ENCODE results near the gene GOSR2. TPM values are rescaled to one million over a fixed set of nuclear protein-coding genes. Genes with fewer than 3 reads are reported as not detected.

The GOSR2 gene
- total and polyA plus RNA-seq, 2 of the 13 experiments (the other 11 are each of a cell fraction or from before 2014, with no cell fraction given), result 61.5 to 63.9 TPM

DNA sequence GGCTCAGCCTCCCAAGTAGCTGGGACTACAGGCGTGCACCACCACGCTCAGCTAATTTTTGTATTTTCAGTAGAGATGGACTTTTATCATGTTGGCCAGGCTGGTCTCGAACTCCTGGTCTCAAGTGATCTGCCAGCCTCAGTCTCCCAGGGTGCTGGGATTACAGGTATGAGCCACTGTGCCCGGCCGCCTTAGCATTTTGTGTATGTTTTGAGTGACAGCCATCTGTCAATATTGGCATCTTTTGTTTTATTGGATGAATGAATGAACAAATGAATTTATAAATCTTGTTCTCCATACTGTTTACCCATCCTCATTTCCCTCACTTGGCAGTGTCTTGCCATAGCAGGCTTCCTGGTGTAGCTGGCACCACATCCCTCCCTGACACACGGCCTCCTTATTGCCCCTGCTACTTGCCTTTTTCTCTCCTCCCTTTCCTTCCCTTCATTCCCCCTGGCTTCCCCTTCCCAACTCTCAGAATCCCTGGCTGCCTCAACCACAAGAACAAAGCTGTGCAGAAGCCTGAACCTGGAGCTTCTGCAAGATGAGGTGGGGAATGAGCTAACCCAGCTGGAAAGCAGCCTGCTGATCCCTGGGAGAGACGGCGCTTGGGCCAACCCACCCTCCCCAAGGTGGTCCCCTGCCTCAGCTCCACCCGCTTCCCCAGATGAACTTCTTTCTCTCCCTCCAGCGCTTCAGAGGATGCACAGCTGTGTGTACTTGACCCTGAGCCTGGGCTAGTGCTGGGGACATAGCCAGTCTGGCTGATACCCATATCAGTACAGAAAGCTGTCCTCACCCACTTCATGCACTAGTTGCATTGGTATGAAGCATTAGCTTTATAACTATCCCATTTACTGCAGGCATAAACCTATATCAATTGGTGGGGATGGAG, 37.3 kb upstream of the GOSR2 start:
- ATAC-seq (no peak), DNase-seq (ENCODE audit: low spot score) (no peak), FAIRE-seq (no peak)
- Histone ChIP-seq H3K79me2 (ENCODE audit: insufficient read depth, low read length) (no peaks in the 10 kb centered on the region), H3K4me2 (ENCODE audit: low read depth, low read length) (no peak overlapping the region), H3K27ac (ENCODE audit: extremely low read length, insufficient read depth, low read length) (no peak overlapping the region), H3K9me3 (ENCODE audit: low read length) (no peaks in the 10 kb centered on the region), H3K4me1 (ENCODE audit: insufficient read depth, low read length) (peaks cover 28% of the 10 kb centered on the region), H4K20me1 (ENCODE audit: insufficient read depth, low read length) (no peaks in the 10 kb centered on the region), H3K36me3 (replicated peaks in 1 of 2; ENCODE audit: control insufficient read depth in 1 of 2, insufficient read depth in 2 of 2, low read length in 2 of 2) (no peaks in the 10 kb centered on the region), H2AFZ (ENCODE audit: low read length) (no peak overlapping the region), H3K27me3 (ENCODE audit: control insufficient read depth in 1 of 2, insufficient read depth in 2 of 2, low read length in 2 of 2) (peaks cover 1 to 38% of the 10 kb centered on the region in 2 experiments; a peak in 3 of 5 replicates), H3K4me3 (replicated peaks in 1 of 3; ENCODE audit: insufficient read depth in 1 of 3, low read depth in 2 of 3, low read length in 3 of 3) (no peak overlapping the region), H3K9ac (ENCODE audit: insufficient read depth, low read depth, low read length) (no peak overlapping the region)
- intact Hi-C loops (cut with micrococcal nuclease; ENCODE audit: unreplicated experiment), result no loop called here
- no TSS peak for BruUV-seq (replicated peaks)
- POLR2A ChIA-PET, result no interaction called here
- CTCF ChIA-PET (ENCODE audit: low intra/inter-chr PET ratio, low total read pairs), result no interaction called here
- in situ Hi-C loops (cut with HindIII; ENCODE audit: extremely low pct_ligation_motif_present, low pct_unique_long_range_greater_than_20kb), result no loop called here
- 56% methylated on average over 10 of the region's 10 CpGs for WGBS (ENCODE audit: low lambda C conversion rate)
- no peak for TF ChIP-seq ZNF224 (CRISPR knock-in tag; IDR thresholded peaks at IDR 0.05)
- TF ChIP-seq TSC22D2 (CRISPR knock-in tag; IDR thresholded peaks at IDR 0.05; ENCODE audit: borderline replicate concordance), result no peak
- TF ChIP-seq ZNF773 (CRISPR knock-in tag; IDR thresholded peaks at IDR 0.05; ENCODE audit: borderline replicate concordance), result no peak
- TF ChIP-seq ZNF205 (CRISPR knock-in tag; IDR thresholded peaks at IDR 0.05), result no peak
- TF ChIP-seq, protein P1, sequence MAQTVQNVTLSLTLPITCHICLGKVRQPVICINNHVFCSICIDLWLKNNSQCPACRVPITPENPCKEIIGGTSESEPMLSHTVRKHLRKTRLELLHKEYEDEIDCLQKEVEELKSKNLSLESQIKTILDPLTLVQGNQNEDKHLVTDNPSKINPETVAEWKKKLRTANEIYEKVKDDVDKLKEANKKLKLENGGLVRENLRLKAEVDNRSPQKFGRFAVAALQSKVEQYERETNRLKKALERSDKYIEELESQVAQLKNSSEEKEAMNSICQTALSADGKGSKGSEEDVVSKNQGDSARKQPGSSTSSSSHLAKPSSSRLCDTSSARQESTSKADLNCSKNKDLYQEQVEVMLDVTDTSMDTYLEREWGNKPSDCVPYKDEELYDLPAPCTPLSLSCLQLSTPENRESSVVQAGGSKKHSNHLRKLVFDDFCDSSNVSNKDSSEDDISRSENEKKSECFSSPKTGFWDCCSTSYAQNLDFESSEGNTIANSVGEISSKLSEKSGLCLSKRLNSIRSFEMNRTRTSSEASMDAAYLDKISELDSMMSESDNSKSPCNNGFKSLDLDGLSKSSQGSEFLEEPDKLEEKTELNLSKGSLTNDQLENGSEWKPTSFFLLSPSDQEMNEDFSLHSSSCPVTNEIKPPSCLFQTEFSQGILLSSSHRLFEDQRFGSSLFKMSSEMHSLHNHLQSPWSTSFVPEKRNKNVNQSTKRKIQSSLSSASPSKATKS (CRISPR knock-in tag; IDR thresholded peaks at IDR 0.05), result no peak
- no peak for TF ChIP-seq NAIF1 (CRISPR knock-in tag; IDR thresholded peaks at IDR 0.05; ENCODE audit: borderline replicate concordance)
- TF ChIP-seq, protein P2, sequence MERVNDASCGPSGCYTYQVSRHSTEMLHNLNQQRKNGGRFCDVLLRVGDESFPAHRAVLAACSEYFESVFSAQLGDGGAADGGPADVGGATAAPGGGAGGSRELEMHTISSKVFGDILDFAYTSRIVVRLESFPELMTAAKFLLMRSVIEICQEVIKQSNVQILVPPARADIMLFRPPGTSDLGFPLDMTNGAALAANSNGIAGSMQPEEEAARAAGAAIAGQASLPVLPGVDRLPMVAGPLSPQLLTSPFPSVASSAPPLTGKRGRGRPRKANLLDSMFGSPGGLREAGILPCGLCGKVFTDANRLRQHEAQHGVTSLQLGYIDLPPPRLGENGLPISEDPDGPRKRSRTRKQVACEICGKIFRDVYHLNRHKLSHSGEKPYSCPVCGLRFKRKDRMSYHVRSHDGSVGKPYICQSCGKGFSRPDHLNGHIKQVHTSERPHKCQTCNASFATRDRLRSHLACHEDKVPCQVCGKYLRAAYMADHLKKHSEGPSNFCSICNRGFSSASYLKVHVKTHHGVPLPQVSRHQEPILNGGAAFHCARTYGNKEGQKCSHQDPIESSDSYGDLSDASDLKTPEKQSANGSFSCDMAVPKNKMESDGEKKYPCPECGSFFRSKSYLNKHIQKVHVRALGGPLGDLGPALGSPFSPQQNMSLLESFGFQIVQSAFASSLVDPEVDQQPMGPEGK (CRISPR knock-in tag; IDR thresholded peaks at IDR 0.05), result no peak
- TF ChIP-seq, protein P3, sequence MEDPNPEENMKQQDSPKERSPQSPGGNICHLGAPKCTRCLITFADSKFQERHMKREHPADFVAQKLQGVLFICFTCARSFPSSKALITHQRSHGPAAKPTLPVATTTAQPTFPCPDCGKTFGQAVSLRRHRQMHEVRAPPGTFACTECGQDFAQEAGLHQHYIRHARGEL (CRISPR knock-in tag; IDR thresholded peaks at IDR 0.05), result no peak
- no peak for TF ChIP-seq DPF2 (CRISPR knock-in tag; IDR thresholded peaks at IDR 0.05; ENCODE audit: borderline replicate concordance, low read depth)
- TF ChIP-seq, protein P4, sequence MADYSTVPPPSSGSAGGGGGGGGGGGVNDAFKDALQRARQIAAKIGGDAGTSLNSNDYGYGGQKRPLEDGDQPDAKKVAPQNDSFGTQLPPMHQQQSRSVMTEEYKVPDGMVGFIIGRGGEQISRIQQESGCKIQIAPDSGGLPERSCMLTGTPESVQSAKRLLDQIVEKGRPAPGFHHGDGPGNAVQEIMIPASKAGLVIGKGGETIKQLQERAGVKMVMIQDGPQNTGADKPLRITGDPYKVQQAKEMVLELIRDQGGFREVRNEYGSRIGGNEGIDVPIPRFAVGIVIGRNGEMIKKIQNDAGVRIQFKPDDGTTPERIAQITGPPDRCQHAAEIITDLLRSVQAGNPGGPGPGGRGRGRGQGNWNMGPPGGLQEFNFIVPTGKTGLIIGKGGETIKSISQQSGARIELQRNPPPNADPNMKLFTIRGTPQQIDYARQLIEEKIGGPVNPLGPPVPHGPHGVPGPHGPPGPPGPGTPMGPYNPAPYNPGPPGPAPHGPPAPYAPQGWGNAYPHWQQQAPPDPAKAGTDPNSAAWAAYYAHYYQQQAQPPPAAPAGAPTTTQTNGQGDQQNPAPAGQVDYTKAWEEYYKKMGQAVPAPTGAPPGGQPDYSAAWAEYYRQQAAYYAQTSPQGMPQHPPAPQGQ (CRISPR knock-in tag; IDR thresholded peaks at IDR 0.05; ENCODE audit: borderline replicate concordance), result no peak
- no peak for TF ChIP-seq MBD4 (IDR thresholded peaks at IDR 0.05; ENCODE audit: borderline replicate concordance, low read length)
- no peak for TF ChIP-seq PAF1 (CRISPR knock-in tag; IDR thresholded peaks at IDR 0.05)
- no peak for TF ChIP-seq SIX1 (CRISPR knock-in tag; IDR thresholded peaks at IDR 0.05; ENCODE audit: borderline replicate concordance)
- TF ChIP-seq, protein P5, sequence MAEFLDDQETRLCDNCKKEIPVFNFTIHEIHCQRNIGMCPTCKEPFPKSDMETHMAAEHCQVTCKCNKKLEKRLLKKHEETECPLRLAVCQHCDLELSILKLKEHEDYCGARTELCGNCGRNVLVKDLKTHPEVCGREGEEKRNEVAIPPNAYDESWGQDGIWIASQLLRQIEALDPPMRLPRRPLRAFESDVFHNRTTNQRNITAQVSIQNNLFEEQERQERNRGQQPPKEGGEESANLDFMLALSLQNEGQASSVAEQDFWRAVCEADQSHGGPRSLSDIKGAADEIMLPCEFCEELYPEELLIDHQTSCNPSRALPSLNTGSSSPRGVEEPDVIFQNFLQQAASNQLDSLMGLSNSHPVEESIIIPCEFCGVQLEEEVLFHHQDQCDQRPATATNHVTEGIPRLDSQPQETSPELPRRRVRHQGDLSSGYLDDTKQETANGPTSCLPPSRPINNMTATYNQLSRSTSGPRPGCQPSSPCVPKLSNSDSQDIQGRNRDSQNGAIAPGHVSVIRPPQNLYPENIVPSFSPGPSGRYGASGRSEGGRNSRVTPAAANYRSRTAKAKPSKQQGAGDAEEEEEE (CRISPR knock-in tag; IDR thresholded peaks at IDR 0.05; ENCODE audit: borderline replicate concordance), result no peak
- TF ChIP-seq ZNF652 (CRISPR knock-in tag; IDR thresholded peaks at IDR 0.05; ENCODE audit: borderline replicate concordance, low read depth), result no peak

Data from HepG2 (cell line).